GM23248 (cell line): Measurements from ENCODE around the gene R3HDM2. TPM values are rescaled to one million over a fixed set of nuclear protein-coding genes. Genes with fewer than 3 reads are reported as not detected.
A peak's percentile ranks its signal among the peaks of the same experiment; 100 is the strongest.
"Not testable (repeated sequence)": the region's sequence is repeated elsewhere in the genome, so short reads cannot be mapped to it uniquely, and the experiment has no call there.

Source experiments
- DNase-seq: peaks from one replicate; pipeline ENCODE4 v3.0.0-alpha.2; 2015
- H2AFZ ChIP-seq: fragments of 200-600 bp; sonication (generic); 2 replicates; pipeline ENCODE4 v1.6.1; 2016; ENCODE audit warnings: antibody characterized with exemption
- H3F3A ChIP-seq: fragments of 200-600 bp; sonication (generic); 2 replicates; pipeline ENCODE4 v1.6.1; 2016; ENCODE audit warnings: mild to moderate bottlenecking, antibody characterized with exemption, mixed run types; ENCODE audit not compliant: insufficient read depth
- H3K27ac ChIP-seq: fragments of 200-600 bp; sonication (generic); 2 replicates; pipeline ENCODE4 v1.5.1; 2016; ENCODE audit warnings: mild to moderate bottlenecking
- H3K27me3 ChIP-seq: fragments of 200-600 bp; sonication (generic); replicated peaks from 2 replicates; pipeline ENCODE4 v1.6.1; 2016; ENCODE audit warnings: mild to moderate bottlenecking; ENCODE audit not compliant: insufficient read depth
- H3K36me3 ChIP-seq: fragments of 200-600 bp; sonication (generic); 2 replicates; pipeline ENCODE4 v1.6.1; 2016; ENCODE audit warnings: low read depth, mild to moderate bottlenecking
- H3K4me1 ChIP-seq: fragments of 200-600 bp; sonication (generic); 2 replicates; pipeline ENCODE4 v1.6.1; 2016; ENCODE audit warnings: mild to moderate bottlenecking; ENCODE audit not compliant: insufficient read depth
- H3K4me2 ChIP-seq: fragments of 200-600 bp; sonication (generic); one replicate; pipeline ENCODE4 v1.6.1; 2016; ENCODE audit warnings: mild to moderate bottlenecking; ENCODE audit not compliant: unreplicated experiment
- H3K4me3 ChIP-seq: fragments of 200-600 bp; sonication (generic); 2 replicates; pipeline ENCODE4 v1.5.1; 2016; ENCODE audit warnings: mild to moderate bottlenecking
- H3K79me2 ChIP-seq: fragments of 200-600 bp; sonication (generic); 2 replicates; pipeline ENCODE4 v1.6.1; 2016; ENCODE audit warnings: mild to moderate bottlenecking; ENCODE audit not compliant: insufficient read depth
- H3K9ac ChIP-seq: fragments of 200-600 bp; sonication (generic); 2 replicates; pipeline ENCODE4 v1.6.1; 2016; ENCODE audit warnings: mild to moderate bottlenecking
- H3K9me2 ChIP-seq: fragments of 200-600 bp; sonication (generic); 2 replicates; pipeline ENCODE4 v1.6.1; 2016; ENCODE audit warnings: mixed run types, mild to moderate bottlenecking, moderate library complexity; ENCODE audit not compliant: insufficient read depth
- H3K9me3 ChIP-seq: fragments of 200-600 bp; sonication (generic); one replicate; pipeline ENCODE4 v1.6.1; 2017; ENCODE audit warnings: low read depth
- H4K20me1 ChIP-seq: fragments of 200-600 bp; sonication (generic); 2 replicates; pipeline ENCODE4 v1.6.0; 2016; ENCODE audit not compliant: insufficient read depth
- EZH2 ChIP-seq: fragments of 200-600 bp; sonication (generic); IDR thresholded peaks from 2 replicates; pipeline ENCODE4 v1.6.1; 2018; ENCODE audit warnings: antibody characterized with exemption, mild to moderate bottlenecking; ENCODE audit not compliant: insufficient read depth, poor library complexity, severe bottlenecking
- EZH2phosphoT487 ChIP-seq: fragments of 200-600 bp; sonication (generic); IDR thresholded peaks from 2 replicates; pipeline ENCODE4 v1.6.1; 2018; ENCODE audit warnings: antibody characterized with exemption, moderate library complexity, mild to moderate bottlenecking, low read depth; ENCODE audit not compliant: insufficient read depth
- WGBS, 2 experiments: methylation state at CpG; one replicate each; pipeline ENCODE4 v1.1.6; 2015 to 2017; ENCODE audit warnings: low lambda C conversion rate in 2 of 2, low coverage in 1 of 2; ENCODE audit errors: missing lambda C conversion rate in 2 of 2; 5-methylcytosine and 5-hydroxymethylcytosine counted together
- in situ Hi-C: fragments of 300-500 bp; cut with MboI; formaldehyde crosslinking; loops from 2 replicates; pipeline ENCODE4 v1.15.0; 2020
- polyA plus RNA-seq: library from polyadenylated mRNA; unstranded; fragments of >200 nt; fragmentation: Nextera tagmentation; extraction: Ambion mirVana; gene quantifications from 2 replicates; pipeline ENCODE4 v1.2.1, GENCODE V29; 2016
- total RNA-seq: library from RNA; depleted of rRNA; stranded (reverse); fragments of >200 nt; shearing (Covaris generic); gene quantifications from 2 replicates; pipeline ENCODE4 v1.2.3, GENCODE V29; 2014

Gene R3HDM2
- total and polyA plus RNA-seq, 2 experiments from 2014 or later = 16.9 to 17.0 TPM

GRCh38 chr12:57416039-57416996 lies 14.5 kb downstream of the R3HDM2 start:
- H3K4me2 ChIP-seq = no peak overlapping the region
- peak; percentile 65 for DNase-seq
- H3K9ac ChIP-seq = no peak overlapping the region
- peaks cover 8% of the 10 kb centered on the region for H3K4me1 ChIP-seq
- H3K27me3 ChIP-seq = no peaks in the 10 kb centered on the region
- no peak overlapping the region for H2AFZ ChIP-seq
- H3K4me3 ChIP-seq = no peak overlapping the region
- 73 to 85% methylated on average over 7 to 8 of the region's 8 CpGs for WGBS, 2 experiments
- in situ Hi-C loops = no loop called here
- no peaks in the 10 kb centered on the region for H3K9me2 ChIP-seq
- H3K9me3 ChIP-seq = no peaks in the 10 kb centered on the region
- H4K20me1 ChIP-seq = no peaks in the 10 kb centered on the region
- H3K36me3 ChIP-seq = no peaks in the 10 kb centered on the region
- H3K27ac ChIP-seq = peak overlapping the region; percentile 9; the same call in 1 of the 2 replicates
- peaks cover 4% of the 10 kb centered on the region; the same call in 1 of the 2 replicates for H3F3A ChIP-seq
- H3K79me2 ChIP-seq = peaks cover 98% of the 10 kb centered on the region
- no peak for TF ChIP-seq EZH2
- no peak for TF ChIP-seq EZH2phosphoT487

- TF ChIP-seq EZH2 = no peak
- no peak for TF ChIP-seq EZH2phosphoT487
- no peak overlapping the region for H3K4me2 ChIP-seq
- peaks cover 4% of the 10 kb centered on the region; the same call in 1 of the 2 replicates for H3F3A ChIP-seq
- H3K9ac ChIP-seq = no peak overlapping the region
- no peaks in the 10 kb centered on the region for H4K20me1 ChIP-seq
- H3K79me2 ChIP-seq = peaks cover 98% of the 10 kb centered on the region
- H3K9me3 ChIP-seq = no peaks in the 10 kb centered on the region
- no peaks in the 10 kb centered on the region for H3K9me2 ChIP-seq
- no peak for DNase-seq
- 98 to 100% methylated on average over 2 of the region's 2 CpGs for WGBS, 2 experiments
- H3K4me1 ChIP-seq = peaks cover 8% of the 10 kb centered on the region
- no peaks in the 10 kb centered on the region for H3K27me3 ChIP-seq
- H3K27ac ChIP-seq = no peak overlapping the region
- in situ Hi-C loops = no loop called here
- no peak overlapping the region for H3K4me3 ChIP-seq
- no peaks in the 10 kb centered on the region for H3K36me3 ChIP-seq
- no peak overlapping the region for H2AFZ ChIP-seq
These were observed 15.8 kb downstream of the R3HDM2 start for GRCh38 chr12:57415088-57415487.

DNA sequence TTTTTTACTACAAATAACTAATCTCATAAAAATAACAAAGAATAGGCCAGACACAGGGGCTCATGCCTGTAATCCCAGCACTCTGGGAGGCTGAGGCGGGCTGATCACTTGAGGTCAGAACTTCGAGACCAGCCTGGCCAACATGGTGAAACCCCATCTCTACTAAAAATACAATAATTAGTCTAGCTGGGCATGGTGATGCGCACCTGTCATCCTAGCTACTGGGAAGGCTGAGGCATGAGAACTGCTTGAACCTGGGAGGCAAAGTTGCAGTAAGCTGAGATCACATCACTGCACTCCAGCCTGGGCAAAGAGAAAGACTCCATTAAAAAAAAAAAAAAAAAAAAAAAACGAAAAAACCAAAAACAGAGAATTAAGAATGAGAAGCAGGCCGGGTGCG lies 16.7 kb downstream of the R3HDM2 start:
- H4K20me1 ChIP-seq, H3K27ac ChIP-seq, H2AFZ ChIP-seq, H3K9ac ChIP-seq, DNase-seq, H3K9me2 ChIP-seq, H3F3A ChIP-seq, H3K4me2 ChIP-seq, H3K27me3 ChIP-seq, in situ Hi-C loops, H3K4me3 ChIP-seq, H3K36me3 ChIP-seq, H3K4me1 ChIP-seq, H3K9me3 ChIP-seq: not testable (repeated sequence)
- 93 to 99% methylated on average over 6 of the region's 6 CpGs for WGBS, 2 experiments
- H3K79me2 ChIP-seq = peaks cover 98% of the 10 kb centered on the region

DNA sequence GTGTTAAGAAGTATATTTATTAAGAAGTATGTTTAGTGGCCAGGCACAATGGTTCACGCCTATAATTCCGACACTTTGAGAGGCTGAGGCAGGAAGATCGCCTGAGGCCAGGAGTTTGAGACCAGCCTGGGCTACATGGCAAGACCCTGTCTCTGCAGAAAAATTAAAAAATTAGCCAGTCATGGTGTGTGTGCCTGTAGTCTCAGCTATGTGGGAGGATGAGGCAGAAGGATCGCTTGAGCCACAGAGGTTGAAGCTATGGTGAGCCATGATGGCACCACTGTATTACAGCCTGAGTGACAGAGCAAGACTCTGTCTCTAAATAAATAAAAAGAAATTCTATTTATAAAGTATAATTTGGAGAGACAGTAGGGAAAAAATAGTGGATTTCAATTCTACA lies 20.3 kb downstream of the R3HDM2 start:
- H3K36me3 ChIP-seq = no peaks in the 10 kb centered on the region
- no peaks in the 10 kb centered on the region for H4K20me1 ChIP-seq
- TF ChIP-seq EZH2 (no peak), EZH2phosphoT487 (no peak)
- H3K4me1 ChIP-seq = no peaks in the 10 kb centered on the region
- no peaks in the 10 kb centered on the region for H3K27me3 ChIP-seq
- H3K4me3 ChIP-seq = no peak overlapping the region
- no peaks in the 10 kb centered on the region for H3K9me3 ChIP-seq
- DNase-seq = no peak
- H3K9me2 ChIP-seq = no peaks in the 10 kb centered on the region
- peaks cover 100% of the 10 kb centered on the region for H3K79me2 ChIP-seq
- no peaks in the 10 kb centered on the region for H3F3A ChIP-seq
- no peak overlapping the region for H3K27ac ChIP-seq
- H3K4me2 ChIP-seq = no peak overlapping the region
- 96 to 100% methylated on average over 4 of the region's 4 CpGs for WGBS, 2 experiments
- H3K9ac ChIP-seq = no peak overlapping the region
- in situ Hi-C loops = no loop called here
- H2AFZ ChIP-seq = no peak overlapping the region
